Activated CD4-positive, alpha-beta T cell treated with anti-CD3 and anti-CD28 coated beads, Interleukin-2, amount 10 ng/mL, durations not matched to agents 24 days and 14 days (primary cell): ENCODE data around the gene OTP. TPM values are rescaled to one million over a fixed set of nuclear protein-coding genes. Genes with fewer than 3 reads are reported as not detected.

ENCODE experiments used
- DNase-seq: peaks from one replicate; pipeline ENCODE4 v3.0.0; 2022
- H3K27ac Mint-ChIP-seq: one replicate; pipeline ENCODE4 v1.8.0; 2022; ENCODE audit warnings: mild to moderate bottlenecking, mixed read lengths
- H3K27me3 Mint-ChIP-seq: one replicate; pipeline ENCODE4 v1.8.0; 2022; ENCODE audit warnings: mixed read lengths
- H3K36me3 Mint-ChIP-seq: one replicate; pipeline ENCODE4 v1.8.0; 2022; ENCODE audit warnings: low read depth, mild to moderate bottlenecking, mixed read lengths
- H3K4me1 Mint-ChIP-seq: one replicate; pipeline ENCODE4 v1.8.0; 2021; ENCODE audit warnings: mixed read lengths
- H3K4me3 Mint-ChIP-seq: one replicate; pipeline ENCODE4 v1.8.0; 2022; ENCODE audit warnings: mild to moderate bottlenecking, moderate library complexity, mixed read lengths
- H3K9me3 Mint-ChIP-seq: one replicate; pipeline ENCODE4 v1.8.0; 2021; ENCODE audit warnings: mixed read lengths
- intact Hi-C: fragments of 100-400 bp; cut with micrococcal nuclease; formaldehyde crosslinking; loops from one replicate; pipeline ENCODE4 v1.15.1; 2023
- total RNA-seq: library from RNA; stranded (reverse); gene quantifications from 2 replicates; pipeline ENCODE4 v1.2.3, GENCODE V29; 2022

The OTP gene
- total RNA-seq, result not detected in 2 replicates

GRCh38 chr5:77637998-77638762 is at the start of gene OTP:
Gene OTP, minus strand, starts transcription at chr5:77638713. Its CDS starts 164 bp downstream, at chr5:77638549.
- intact Hi-C loops, result loop anchor here (10.0 kb wide), 2 partner anchors 493 to 683 kb away; partner anchors contain the start of gene CRHBP
- peaks cover 20% of the 10 kb centered on the region for H3K9me3 Mint-ChIP-seq
- peak within 1 kb of the TSS; percentile 43 for H3K4me3 Mint-ChIP-seq
- peak within 1 kb of the TSS; percentile 82 for H3K27ac Mint-ChIP-seq
- peaks cover 13% of the 10 kb centered on the region for H3K36me3 Mint-ChIP-seq
- no peak for DNase-seq
- H3K4me1 Mint-ChIP-seq, result peaks cover 7% of the 10 kb centered on the region
- H3K27me3 Mint-ChIP-seq, result peaks cover 72% of the 10 kb centered on the region

GRCh38 chr5:77683171-77683732 is 44.7 kb upstream of the OTP start:
- H3K36me3 Mint-ChIP-seq, result no peaks in the 10 kb centered on the region
- no peak overlapping the region for H3K27ac Mint-ChIP-seq
- H3K4me3 Mint-ChIP-seq, result no peak overlapping the region
- DNase-seq, result no peak
- peaks cover 6% of the 10 kb centered on the region for H3K27me3 Mint-ChIP-seq
- H3K4me1 Mint-ChIP-seq, result no peaks in the 10 kb centered on the region
- intact Hi-C loops, result no loop called here
- H3K9me3 Mint-ChIP-seq, result no peaks in the 10 kb centered on the region

DNA sequence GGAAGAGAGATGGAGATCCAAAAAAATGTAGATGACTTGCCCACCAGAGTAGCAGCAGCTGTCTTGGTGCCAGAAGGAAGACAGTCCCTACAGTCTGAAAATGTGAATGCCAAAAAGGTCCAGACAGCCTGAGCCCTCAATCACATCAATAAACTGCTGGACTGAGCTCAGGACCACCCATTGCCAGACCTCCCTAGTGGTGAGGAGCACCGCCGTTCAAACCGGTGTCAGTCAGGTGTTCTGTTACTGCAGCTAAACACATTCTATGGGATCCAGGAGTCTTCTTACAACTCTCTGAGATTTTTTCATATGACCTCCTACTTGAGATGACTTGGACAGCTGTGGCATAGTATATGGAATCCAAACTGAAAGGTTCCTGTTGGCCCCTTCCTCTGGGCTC is 32.0 kb upstream of the OTP start:
- no peak overlapping the region for H3K4me3 Mint-ChIP-seq
- peaks cover 15% of the 10 kb centered on the region for H3K27me3 Mint-ChIP-seq
- intact Hi-C loops, result no loop called here
- DNase-seq, result no peak
- no peak overlapping the region for H3K27ac Mint-ChIP-seq
- no peaks in the 10 kb centered on the region for H3K4me1 Mint-ChIP-seq
- peaks cover 10% of the 10 kb centered on the region for H3K9me3 Mint-ChIP-seq
- H3K36me3 Mint-ChIP-seq, result no peaks in the 10 kb centered on the region

DNA sequence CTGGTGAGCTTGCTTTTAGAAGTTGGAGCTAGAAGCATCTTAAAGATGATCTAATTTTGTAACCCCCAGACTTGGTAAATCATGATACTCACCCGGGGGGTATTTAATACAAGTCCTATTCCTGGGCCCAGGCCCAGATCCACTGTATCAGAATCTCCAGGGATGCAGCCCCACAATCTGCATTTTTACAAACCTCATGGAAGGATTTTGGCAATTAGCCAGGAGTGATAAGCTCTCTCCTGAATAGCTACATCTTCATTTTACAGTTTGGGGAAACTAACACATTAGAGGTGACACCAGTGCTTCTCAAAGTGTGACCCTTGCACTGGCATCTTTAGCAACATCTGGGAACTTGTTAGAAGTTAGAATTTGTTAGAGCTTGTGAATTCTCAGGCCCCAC is 31.2 kb upstream of the OTP start:
- intact Hi-C loops, result no loop called here
- Mint-ChIP-seq H3K4me3 (no peak overlapping the region), H3K36me3 (no peaks in the 10 kb centered on the region), H3K27me3 (peaks cover 15% of the 10 kb centered on the region), H3K27ac (no peak overlapping the region), H3K9me3 (peaks cover 5% of the 10 kb centered on the region), H3K4me1 (no peaks in the 10 kb centered on the region)
- no peak for DNase-seq

GRCh38 chr5:77663090-77663863 is 24.8 kb upstream of the OTP start:
- Mint-ChIP-seq H3K4me1 (peaks cover 1% of the 10 kb centered on the region), H3K4me3 (no peak overlapping the region), H3K27me3 (peaks cover 8% of the 10 kb centered on the region), H3K9me3 (no peaks in the 10 kb centered on the region), H3K36me3 (no peaks in the 10 kb centered on the region), H3K27ac (no peak overlapping the region)
- DNase-seq, result no peak
- intact Hi-C loops, result no loop called here

GRCh38 chr5:77662635-77663034 is 24.1 kb upstream of the OTP start:
- no peak overlapping the region for H3K27ac Mint-ChIP-seq
- peaks cover 12% of the 10 kb centered on the region for H3K27me3 Mint-ChIP-seq
- peaks cover 1% of the 10 kb centered on the region for H3K4me1 Mint-ChIP-seq
- intact Hi-C loops, result no loop called here
- DNase-seq, result no peak
- H3K9me3 Mint-ChIP-seq, result no peaks in the 10 kb centered on the region
- no peaks in the 10 kb centered on the region for H3K36me3 Mint-ChIP-seq
- H3K4me3 Mint-ChIP-seq, result no peak overlapping the region

- Mint-ChIP-seq H3K9me3 (no peaks in the 10 kb centered on the region), H3K36me3 (no peaks in the 10 kb centered on the region), H3K4me3 (no peak overlapping the region), H3K27me3 (peaks cover 43% of the 10 kb centered on the region), H3K4me1 (peaks cover 1% of the 10 kb centered on the region), H3K27ac (no peak overlapping the region)
- intact Hi-C loops, result no loop called here
- DNase-seq, result no peak
Observed at GRCh38 chr5:77658662-77659061, 20.1 kb upstream of the OTP start.

GRCh38 chr5:77651343-77651742 is 12.8 kb upstream of the OTP start:
- peaks cover 68% of the 10 kb centered on the region for H3K27me3 Mint-ChIP-seq
- no peak for DNase-seq
- H3K4me3 Mint-ChIP-seq, result no peak overlapping the region
- H3K36me3 Mint-ChIP-seq, result no peaks in the 10 kb centered on the region
- H3K9me3 Mint-ChIP-seq, result no peaks in the 10 kb centered on the region
- no peak overlapping the region for H3K27ac Mint-ChIP-seq
- intact Hi-C loops, result no loop called here
- no peaks in the 10 kb centered on the region for H3K4me1 Mint-ChIP-seq

GRCh38 chr5:77650686-77651085 is 12.2 kb upstream of the OTP start:
- no peak for DNase-seq
- peaks cover 70% of the 10 kb centered on the region for H3K27me3 Mint-ChIP-seq
- H3K4me1 Mint-ChIP-seq, result no peaks in the 10 kb centered on the region
- no peaks in the 10 kb centered on the region for H3K9me3 Mint-ChIP-seq
- no peak overlapping the region for H3K27ac Mint-ChIP-seq
- intact Hi-C loops, result no loop called here
- no peak overlapping the region for H3K4me3 Mint-ChIP-seq
- H3K36me3 Mint-ChIP-seq, result no peaks in the 10 kb centered on the region

- DNase-seq, result no peak
- Mint-ChIP-seq H3K27ac (no peak overlapping the region), H3K27me3 (peaks cover 70% of the 10 kb centered on the region), H3K4me3 (no peak overlapping the region), H3K36me3 (no peaks in the 10 kb centered on the region), H3K9me3 (no peaks in the 10 kb centered on the region), H3K4me1 (peaks cover 3% of the 10 kb centered on the region)
- intact Hi-C loops, result loop anchor here (5.0 to 10.0 kb wide), 3 partner anchors 128 to 645 kb away; partner anchors contain the start of genes AP3B1 and TBCA
Observed at GRCh38 chr5:77649776-77650175, 11.3 kb upstream of the OTP start.

DNA sequence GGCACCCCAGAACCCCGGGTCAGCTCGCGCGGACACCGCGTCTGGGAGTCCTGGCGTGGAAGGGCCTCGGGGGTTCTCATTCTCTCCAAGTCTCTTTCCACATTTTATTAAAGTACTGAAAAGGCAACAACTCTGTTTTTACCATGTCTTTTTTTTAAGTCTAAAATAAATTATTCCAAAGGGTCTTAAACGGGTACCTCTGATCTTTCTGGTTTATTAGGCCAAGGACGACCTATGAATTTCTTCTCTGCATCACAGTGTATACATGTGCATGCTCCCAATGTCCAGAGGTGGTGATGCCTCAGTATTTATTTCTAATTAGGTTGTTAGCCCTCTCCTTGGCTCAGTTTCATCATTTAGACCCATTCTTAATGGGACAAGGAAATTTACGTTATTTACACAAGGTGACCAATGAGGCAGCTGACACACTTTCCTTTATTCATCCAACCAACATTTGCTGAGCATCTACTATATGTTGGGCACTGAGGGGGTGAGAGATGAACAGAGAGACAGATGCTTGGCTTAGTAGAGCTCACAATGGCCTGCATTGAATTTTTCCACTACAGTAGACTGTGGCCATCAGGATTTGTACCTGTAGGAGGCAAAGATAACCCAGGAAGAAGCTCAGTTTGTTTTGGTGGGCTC is 7.6 kb upstream of the OTP start:
- Mint-ChIP-seq H3K27me3 (peaks cover 83% of the 10 kb centered on the region), H3K27ac (no peak overlapping the region), H3K36me3 (peaks cover 5% of the 10 kb centered on the region), H3K9me3 (peaks cover 6% of the 10 kb centered on the region), H3K4me3 (no peak overlapping the region), H3K4me1 (peaks cover 10% of the 10 kb centered on the region)
- intact Hi-C loops, result loop anchor here (1.0 to 10.0 kb wide), 6 partner anchors 13 to 649 kb away; partner anchors contain the start of genes AP3B1 and TBCA
- no peak for DNase-seq

DNA sequence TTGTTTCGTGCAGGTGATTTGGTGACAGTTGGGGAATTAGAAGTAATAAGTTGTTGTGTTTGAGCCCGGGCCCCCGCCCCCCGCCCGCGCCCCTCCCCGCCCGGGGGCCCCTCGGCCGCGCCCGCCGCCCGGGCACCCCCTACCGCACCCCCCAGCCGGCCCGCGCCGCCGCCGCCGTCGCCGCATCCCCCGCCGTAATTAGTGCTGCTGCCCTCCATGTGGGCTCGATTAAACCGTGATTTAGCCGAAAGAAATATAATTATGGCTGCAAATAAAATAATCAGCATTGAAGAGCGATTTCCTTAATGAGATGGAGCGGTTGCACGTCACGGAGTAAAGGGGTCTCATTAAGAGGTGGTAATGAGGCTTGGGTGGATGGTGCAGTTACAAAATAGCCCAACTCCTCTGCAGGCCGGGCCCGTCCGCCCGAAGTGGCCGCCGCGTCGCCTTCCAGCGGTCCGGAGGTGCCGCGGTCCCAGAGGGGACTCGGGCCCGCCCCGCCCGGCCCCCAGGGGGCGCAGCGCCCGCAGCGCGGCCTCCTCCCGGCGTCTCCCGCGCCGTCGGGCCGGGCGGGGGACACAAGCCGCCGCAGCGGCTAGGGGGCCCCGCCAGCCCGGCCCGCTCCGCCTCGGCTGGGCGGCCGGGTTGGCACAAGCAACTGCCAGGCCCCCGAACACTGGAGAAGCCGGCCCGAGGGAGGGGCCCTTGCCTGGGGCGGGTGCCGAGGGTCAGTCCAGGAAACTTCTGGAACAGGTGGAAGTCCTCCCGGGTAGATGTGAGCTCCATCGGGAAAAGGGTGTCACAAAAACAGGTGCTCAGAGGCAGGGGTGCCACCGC is 6.9 kb upstream of the OTP start:
- DNase-seq, result peak; percentile 80
- H3K4me1 Mint-ChIP-seq, result peaks cover 10% of the 10 kb centered on the region
- peaks cover 85% of the 10 kb centered on the region for H3K27me3 Mint-ChIP-seq
- no peak overlapping the region for H3K27ac Mint-ChIP-seq
- H3K4me3 Mint-ChIP-seq, result peak overlapping the region; percentile 36
- intact Hi-C loops, result loop anchor here (1.0 to 10.0 kb wide), 5 partner anchors 12 to 649 kb away; partner anchors contain the start of genes AP3B1 and TBCA
- peaks cover 6% of the 10 kb centered on the region for H3K9me3 Mint-ChIP-seq
- peaks cover 5% of the 10 kb centered on the region for H3K36me3 Mint-ChIP-seq
